Testis (tissue), 2 donors: Measurements from ENCODE around the gene CDK2AP2.

Experiments
- POLR2A ChIP-seq: fragments of 450-650 bp; IDR thresholded peaks from one replicate; pipeline ENCODE4 v1.6.1; 2017; ENCODE audit warnings: antibody characterized with exemption, mild to moderate bottlenecking, moderate library complexity
- TF ChIP-seq, protein P1 (sequence below), 3 experiments: fragments of 450-650 bp in 2 of 3; fragments of 200-600 bp in 1 of 3; sonication (generic) in 1 of 3; IDR thresholded peaks; one replicate each; pipeline ENCODE4 v1.5.1; 2016 to 2019; ENCODE audit warnings: antibody characterized with exemption in 3 of 3, mild to moderate bottlenecking in 2 of 3, moderate library complexity in 1 of 3

DNA sequence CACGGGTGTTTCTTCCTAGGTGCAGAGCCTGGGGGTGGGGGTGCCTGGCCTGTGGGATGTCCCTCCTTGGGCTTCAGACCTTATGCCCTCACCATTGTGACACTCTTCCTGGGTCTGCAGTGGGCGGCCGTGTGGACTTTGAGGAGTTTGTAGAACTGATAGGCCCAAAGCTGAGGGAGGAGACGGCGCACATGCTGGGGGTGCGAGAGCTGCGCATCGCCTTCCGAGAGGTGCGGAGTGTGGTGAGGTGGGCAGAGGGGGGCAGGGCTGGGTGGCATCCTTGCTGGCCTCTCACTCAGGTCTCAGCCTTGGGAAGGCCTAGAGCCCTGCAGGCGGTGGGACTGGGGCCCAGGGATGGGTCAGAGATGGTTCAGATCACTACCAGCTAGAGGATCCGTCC lies 50.5 kb downstream of the CDK2AP2 start:
- TF ChIP-seq, protein P1, sequence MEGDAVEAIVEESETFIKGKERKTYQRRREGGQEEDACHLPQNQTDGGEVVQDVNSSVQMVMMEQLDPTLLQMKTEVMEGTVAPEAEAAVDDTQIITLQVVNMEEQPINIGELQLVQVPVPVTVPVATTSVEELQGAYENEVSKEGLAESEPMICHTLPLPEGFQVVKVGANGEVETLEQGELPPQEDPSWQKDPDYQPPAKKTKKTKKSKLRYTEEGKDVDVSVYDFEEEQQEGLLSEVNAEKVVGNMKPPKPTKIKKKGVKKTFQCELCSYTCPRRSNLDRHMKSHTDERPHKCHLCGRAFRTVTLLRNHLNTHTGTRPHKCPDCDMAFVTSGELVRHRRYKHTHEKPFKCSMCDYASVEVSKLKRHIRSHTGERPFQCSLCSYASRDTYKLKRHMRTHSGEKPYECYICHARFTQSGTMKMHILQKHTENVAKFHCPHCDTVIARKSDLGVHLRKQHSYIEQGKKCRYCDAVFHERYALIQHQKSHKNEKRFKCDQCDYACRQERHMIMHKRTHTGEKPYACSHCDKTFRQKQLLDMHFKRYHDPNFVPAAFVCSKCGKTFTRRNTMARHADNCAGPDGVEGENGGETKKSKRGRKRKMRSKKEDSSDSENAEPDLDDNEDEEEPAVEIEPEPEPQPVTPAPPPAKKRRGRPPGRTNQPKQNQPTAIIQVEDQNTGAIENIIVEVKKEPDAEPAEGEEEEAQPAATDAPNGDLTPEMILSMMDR (IDR thresholded peaks at IDR 0.05), result no peak
- no peak for TF ChIP-seq POLR2A
